Fibroblast of skin of abdomen (primary cell): ENCODE results near the gene PCDHA1.
A peak's percentile ranks its signal among the peaks of the same experiment; 100 is the strongest.

Experiments
- DNase-seq: peaks from one replicate; pipeline ENCODE4 v3.0.0-alpha.2; 2013

Gene PCDHA1

GRCh38 chr5:140923601-140924000 lies 137.7 kb downstream of the PCDHA1 start:
- DNase-seq = no peak

GRCh38 chr5:140925806-140926442 lies 140.0 kb downstream of the PCDHA1 start, which contains the start of gene PCDHAC1:
Gene PCDHAC1 (plus strand): TSS chr5:140926299. CDS start chr5:140926893, 594 bp downstream.
- DNase-seq = no peak

GRCh38 chr5:140926443-140927227 lies 140.7 kb downstream of the PCDHA1 start:
- peak; percentile 58 for DNase-seq

- DNase-seq = no peak
These were observed 141.3 kb downstream of the PCDHA1 start for GRCh38 chr5:140927228-140927573.

- no peak for DNase-seq
These were observed 149.1 kb downstream of the PCDHA1 start for GRCh38 chr5:140934964-140935606.

GRCh38 chr5:140946578-140946977 lies 160.6 kb downstream of the PCDHA1 start:
- no peak for DNase-seq

GRCh38 chr5:140951636-140952035 lies 165.7 kb downstream of the PCDHA1 start:
- no peak for DNase-seq

- DNase-seq = no peak
These were observed 167.3 kb downstream of the PCDHA1 start for GRCh38 chr5:140953234-140953633.

GRCh38 chr5:140962190-140962589 lies 176.2 kb downstream of the PCDHA1 start:
- no peak for DNase-seq

GRCh38 chr5:140964356-140964755 lies 178.4 kb downstream of the PCDHA1 start:
- DNase-seq = no peak

- DNase-seq = no peak
These were observed 180.0 kb downstream of the PCDHA1 start for GRCh38 chr5:140965905-140966292.

GRCh38 chr5:140966293-140967225 lies 180.6 kb downstream of the PCDHA1 start, which contains the start of gene PCDHAC2:
Gene PCDHAC2 (plus strand): TSS chr5:140966476. CDS start chr5:140966767, 291 bp downstream.
- DNase-seq = peak; percentile 44

- DNase-seq = no peak
These were observed 181.4 kb downstream of the PCDHA1 start for GRCh38 chr5:140967226-140967893.

- no peak for DNase-seq
These were observed 183.9 kb downstream of the PCDHA1 start for GRCh38 chr5:140969880-140970279.

GRCh38 chr5:140973550-140973949 lies 187.6 kb downstream of the PCDHA1 start:
- no peak for DNase-seq

GRCh38 chr5:140977003-140977402 lies 191.1 kb downstream of the PCDHA1 start:
- DNase-seq = peak; percentile 68

GRCh38 chr5:140978260-140978659 lies 192.3 kb downstream of the PCDHA1 start:
- no peak for DNase-seq

GRCh38 chr5:140978983-140979382 lies 193.0 kb downstream of the PCDHA1 start:
- no peak for DNase-seq

- no peak for DNase-seq
These were observed 196.3 kb downstream of the PCDHA1 start for GRCh38 chr5:140982083-140982716.

GRCh38 chr5:140986117-140986521 lies 200.2 kb downstream of the PCDHA1 start:
- DNase-seq = peak; percentile 47

GRCh38 chr5:140988100-140988499 lies 202.2 kb downstream of the PCDHA1 start:
- DNase-seq = no peak
